Peyer's patch (tissue), 4 donors: ENCODE results near the gene JPH3.

Experiments
- POLR2A ChIP-seq, 2 donors: fragments of 450-650 bp; IDR thresholded peaks; one replicate each; pipeline ENCODE4 v1.5.1; 2017; ENCODE audit warnings: antibody characterized with exemption in 2 of 2, mild to moderate bottlenecking in 2 of 2, moderate library complexity in 2 of 2
- TF ChIP-seq, protein P1 (sequence below), 6 experiments: fragments of 450-650 bp in 4 of 6; fragments of 200-600 bp in 2 of 6; sonication (generic) in 1 of 6; IDR thresholded peaks; one replicate each; pipeline ENCODE4 v1.5.1; 2017 to 2019; ENCODE audit warnings: antibody characterized with exemption in 6 of 6, mild to moderate bottlenecking in 3 of 6, moderate library complexity in 1 of 6

DNA sequence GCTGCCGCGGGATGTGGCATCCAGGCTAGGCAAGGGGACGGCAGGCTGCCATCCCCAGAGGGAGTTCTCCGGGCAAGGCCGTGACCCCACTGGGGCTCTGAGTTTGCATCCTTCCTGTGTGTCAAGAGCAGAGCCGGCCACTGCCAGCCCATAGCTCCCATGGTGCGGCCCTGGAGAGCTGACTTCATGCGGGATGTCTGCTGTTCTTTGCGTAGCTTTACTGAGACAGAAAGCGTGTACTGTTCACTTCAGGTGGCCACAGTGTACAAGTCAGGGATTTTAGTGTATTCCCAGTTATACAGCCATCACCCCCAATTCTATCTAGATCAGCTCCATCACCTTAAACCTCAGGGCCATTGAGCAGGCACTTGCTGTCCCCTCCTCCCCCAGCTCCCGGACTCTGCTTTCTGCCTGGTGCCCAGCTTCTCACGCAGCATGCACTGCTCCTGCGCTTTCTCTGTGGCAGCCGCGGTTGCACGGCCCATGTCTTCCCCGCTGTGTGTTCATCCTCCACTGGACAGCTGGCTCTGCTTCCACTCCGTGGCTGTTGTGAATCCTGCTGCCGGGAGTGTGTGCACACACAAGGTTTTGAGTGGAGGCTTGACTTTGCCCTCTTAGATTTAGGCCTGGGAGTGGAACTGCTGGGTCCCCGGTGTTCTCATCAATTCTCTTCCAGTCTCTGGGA, 92.3 kb downstream of the JPH3 start:
- TF ChIP-seq, protein P1, sequence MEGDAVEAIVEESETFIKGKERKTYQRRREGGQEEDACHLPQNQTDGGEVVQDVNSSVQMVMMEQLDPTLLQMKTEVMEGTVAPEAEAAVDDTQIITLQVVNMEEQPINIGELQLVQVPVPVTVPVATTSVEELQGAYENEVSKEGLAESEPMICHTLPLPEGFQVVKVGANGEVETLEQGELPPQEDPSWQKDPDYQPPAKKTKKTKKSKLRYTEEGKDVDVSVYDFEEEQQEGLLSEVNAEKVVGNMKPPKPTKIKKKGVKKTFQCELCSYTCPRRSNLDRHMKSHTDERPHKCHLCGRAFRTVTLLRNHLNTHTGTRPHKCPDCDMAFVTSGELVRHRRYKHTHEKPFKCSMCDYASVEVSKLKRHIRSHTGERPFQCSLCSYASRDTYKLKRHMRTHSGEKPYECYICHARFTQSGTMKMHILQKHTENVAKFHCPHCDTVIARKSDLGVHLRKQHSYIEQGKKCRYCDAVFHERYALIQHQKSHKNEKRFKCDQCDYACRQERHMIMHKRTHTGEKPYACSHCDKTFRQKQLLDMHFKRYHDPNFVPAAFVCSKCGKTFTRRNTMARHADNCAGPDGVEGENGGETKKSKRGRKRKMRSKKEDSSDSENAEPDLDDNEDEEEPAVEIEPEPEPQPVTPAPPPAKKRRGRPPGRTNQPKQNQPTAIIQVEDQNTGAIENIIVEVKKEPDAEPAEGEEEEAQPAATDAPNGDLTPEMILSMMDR (IDR thresholded peaks at IDR 0.05): no peak
- TF ChIP-seq POLR2A (IDR thresholded peaks at IDR 0.05): no peak
